Measurements from ENCODE around the gene GLMN.

The GLMN gene

DNA sequence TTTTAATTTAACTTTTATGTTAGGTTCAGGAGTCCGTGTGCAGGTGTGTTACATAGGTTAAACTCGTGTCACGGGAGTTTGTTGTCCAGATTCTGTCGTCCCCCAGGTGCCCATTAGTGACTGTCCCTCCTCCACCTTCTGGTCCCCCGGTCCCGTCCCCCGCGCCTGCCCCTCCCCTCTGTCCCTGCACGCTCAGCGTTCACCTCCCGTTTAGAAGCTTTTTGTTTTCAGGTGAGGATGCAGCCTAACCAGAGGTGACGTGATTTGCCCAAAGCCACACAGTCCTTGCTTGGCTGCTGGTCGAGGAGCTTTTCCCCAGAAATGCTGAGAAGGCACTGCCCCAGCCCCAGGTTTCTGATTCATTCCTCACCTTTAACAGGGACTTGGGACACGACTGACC is 80.2 kb downstream of the GLMN start:
- H3K4me3 ChIP-seq (ENCODE audit: low read depth, low read length): no peak overlapping the region
- no peak for TF ChIP-seq CTCF (IDR thresholded peaks at IDR 0.05; ENCODE audit: borderline replicate concordance, insufficient read depth, low read depth, low read length)

DNA sequence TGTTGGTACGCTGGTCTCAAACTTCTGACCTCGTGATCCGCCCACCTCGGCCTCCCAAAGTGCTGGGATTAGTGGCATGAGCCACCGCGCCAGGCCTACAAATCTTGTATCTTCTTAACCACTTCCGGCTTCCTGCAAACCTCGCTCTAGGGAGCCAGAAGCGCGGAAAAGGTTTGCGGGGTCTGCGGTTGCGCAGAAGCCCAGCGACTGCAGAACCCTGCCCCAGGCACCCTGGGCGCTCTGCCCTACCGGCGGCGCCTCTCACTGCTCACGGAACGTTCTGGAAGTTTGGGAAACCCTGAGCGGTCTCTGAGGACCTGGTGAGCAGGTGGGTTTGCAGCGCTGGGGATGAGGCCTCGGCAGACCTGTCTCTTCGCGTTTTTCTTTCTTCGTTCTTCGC is 81.1 kb downstream of the GLMN start, which contains the start of gene C1orf146:
Gene C1orf146 (plus strand): TSS at position 195 of the 400 bp plus-strand sequence. CDS start 13,506 bp downstream, outside the sequence.
- no peak for TF ChIP-seq CTCF (IDR thresholded peaks at IDR 0.05; ENCODE audit: borderline replicate concordance, insufficient read depth, low read depth, low read length)
- H3K4me3 ChIP-seq (ENCODE audit: low read depth, low read length): no peak within 1 kb of the TSS

- no peak overlapping the region for H3K4me3 ChIP-seq (ENCODE audit: low read depth, low read length)
Observed at GRCh38 chr1:92211166-92211565, 87.6 kb downstream of the GLMN start.

GRCh38 chr1:92210701-92211100 is 88.1 kb downstream of the GLMN start:
- no peak overlapping the region for H3K4me3 ChIP-seq (ENCODE audit: low read depth, low read length)
- no peak for TF ChIP-seq CTCF (IDR thresholded peaks at IDR 0.05; ENCODE audit: borderline replicate concordance, insufficient read depth, low read depth, low read length)

More at GRCh38 chr1:92211166-92211565, 87.6 kb downstream of the GLMN start:
- no peak for TF ChIP-seq CTCF (IDR thresholded peaks at IDR 0.05; ENCODE audit: borderline replicate concordance, insufficient read depth, low read depth, low read length)

- no peak for TF ChIP-seq CTCF (IDR thresholded peaks at IDR 0.05; ENCODE audit: borderline replicate concordance, insufficient read depth, low read depth, low read length)
- H3K4me3 ChIP-seq (ENCODE audit: low read depth, low read length): no peak overlapping the region
Observed at GRCh38 chr1:92203105-92203504, 95.7 kb downstream of the GLMN start.

- no peak for TF ChIP-seq CTCF (IDR thresholded peaks at IDR 0.05; ENCODE audit: borderline replicate concordance, insufficient read depth, low read depth, low read length)
- no peak overlapping the region for H3K4me3 ChIP-seq (ENCODE audit: low read depth, low read length)
Observed at GRCh38 chr1:92201973-92202372, 96.8 kb downstream of the GLMN start.
